DMS153 treated with DMSO at 0.1 percent for 48 hours (cell line): ENCODE measurements around the gene GZF1.
A peak's percentile ranks its signal among the peaks of the same experiment; 100 is the strongest.
"Not testable (repeated sequence)": the region's sequence is repeated elsewhere in the genome, so short reads cannot be mapped to it uniquely, and the experiment has no call there.

Experiments
- DNase-seq: peaks from one replicate; lab custom pipeline; 2025; ENCODE audit not compliant: unreplicated experiment; lab: John Stamatoyannopoulos, UW

Gene GZF1

GRCh38 chr20:23344336-23344735 lies 17.6 kb upstream of the GZF1 start:
- DNase-seq = no peak

- no peak for DNase-seq
Observed at GRCh38 chr20:23346002-23346401, 16.0 kb upstream of the GZF1 start.

- no peak for DNase-seq
Observed at GRCh38 chr20:23347791-23348190, 14.2 kb upstream of the GZF1 start.

GRCh38 chr20:23348510-23348909 lies 13.5 kb upstream of the GZF1 start:
- DNase-seq = not testable (repeated sequence)

DNA sequence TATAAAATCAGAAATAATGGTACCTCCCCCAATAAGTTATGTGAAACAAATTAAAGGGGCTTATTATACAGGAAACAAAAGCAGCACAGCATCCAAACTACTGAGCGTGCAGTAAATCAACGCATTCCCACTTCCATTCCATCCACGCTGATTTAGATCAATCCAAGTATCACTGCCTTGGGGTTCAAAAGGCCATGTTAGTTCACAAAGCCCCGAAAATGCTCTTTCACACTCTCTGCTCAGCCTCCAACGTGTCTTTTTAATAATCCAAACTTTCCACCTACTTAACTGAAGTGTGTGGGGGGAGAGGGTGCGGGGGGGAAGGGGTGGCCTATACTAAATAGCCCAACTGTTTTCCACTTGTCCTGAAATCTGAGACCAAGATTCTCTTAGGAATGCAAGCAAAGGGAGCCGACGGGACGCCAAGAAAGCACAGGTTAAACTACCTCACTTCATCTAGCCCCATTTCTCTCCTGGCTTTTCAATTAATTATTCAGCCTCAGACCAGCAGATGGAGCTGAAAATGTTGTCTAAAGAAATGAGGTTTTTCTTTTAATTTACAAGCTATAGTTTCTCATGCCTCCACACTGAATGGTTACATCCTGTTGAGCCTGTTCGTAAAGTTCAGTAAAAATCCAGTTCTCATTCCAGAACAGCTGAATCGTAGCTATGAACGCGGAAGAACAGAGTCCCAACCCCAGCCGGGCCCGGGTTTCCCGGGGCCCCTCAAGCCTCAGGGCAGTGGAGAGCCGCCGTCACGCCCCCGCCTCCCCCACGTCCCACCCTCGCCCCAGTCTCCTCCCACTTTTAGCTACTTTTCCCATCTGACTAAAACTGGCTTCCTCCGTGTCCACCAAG lies 12.4 kb upstream of the GZF1 start:
- DNase-seq = peak; percentile 41

GRCh38 chr20:23350196-23350903 lies 11.6 kb upstream of the GZF1 start, which contains the start of gene NXT1:
NXT1 (plus strand) TSS chr20:23350791; CDS start chr20:23354042, 3,251 bp downstream.
- DNase-seq = peak; percentile 91

- DNase-seq = peak; percentile 8
Observed at GRCh38 chr20:23350904-23351838, 10.8 kb upstream of the GZF1 start.

DNA sequence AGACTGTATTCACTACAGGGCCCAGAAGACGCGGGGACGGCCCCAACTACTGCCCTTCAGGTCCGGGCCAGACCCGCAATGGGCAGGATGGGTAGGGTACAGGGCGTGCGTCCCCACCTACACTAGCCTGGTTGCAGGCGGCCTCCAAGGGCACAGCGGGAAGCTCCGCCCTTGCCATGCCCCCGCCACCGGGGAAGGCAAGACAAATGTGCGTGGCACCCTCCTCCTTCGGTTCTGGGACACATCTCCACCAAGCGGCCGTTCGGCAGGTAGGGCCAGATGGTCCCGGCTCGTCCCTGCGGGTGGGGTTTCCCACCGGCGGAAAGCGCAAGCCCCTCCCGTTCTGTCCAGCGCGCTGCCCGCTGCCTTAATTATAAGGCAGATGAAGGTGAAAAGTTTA lies 5.8 kb upstream of the GZF1 start:
- DNase-seq = no peak

GRCh38 chr20:23357767-23358562 lies 4.0 kb upstream of the GZF1 start:
- DNase-seq = peak; percentile 95

DNA sequence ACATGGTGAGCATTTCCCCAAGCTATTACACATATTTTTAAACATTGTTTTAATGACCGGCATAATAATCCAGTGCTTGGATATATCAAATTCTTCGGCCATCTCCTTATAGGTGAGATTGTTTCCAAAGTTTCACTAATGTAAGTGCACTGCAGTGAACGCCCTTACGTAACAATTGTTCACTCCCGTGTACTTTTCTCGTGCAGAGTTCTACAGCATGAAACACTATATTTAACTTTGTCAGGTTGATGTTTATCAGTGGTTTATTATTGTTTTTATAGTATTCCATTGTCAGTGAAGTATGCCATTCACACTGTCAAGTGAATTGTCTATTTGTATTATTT lies 3.4 kb upstream of the GZF1 start:
- no peak for DNase-seq

DNA sequence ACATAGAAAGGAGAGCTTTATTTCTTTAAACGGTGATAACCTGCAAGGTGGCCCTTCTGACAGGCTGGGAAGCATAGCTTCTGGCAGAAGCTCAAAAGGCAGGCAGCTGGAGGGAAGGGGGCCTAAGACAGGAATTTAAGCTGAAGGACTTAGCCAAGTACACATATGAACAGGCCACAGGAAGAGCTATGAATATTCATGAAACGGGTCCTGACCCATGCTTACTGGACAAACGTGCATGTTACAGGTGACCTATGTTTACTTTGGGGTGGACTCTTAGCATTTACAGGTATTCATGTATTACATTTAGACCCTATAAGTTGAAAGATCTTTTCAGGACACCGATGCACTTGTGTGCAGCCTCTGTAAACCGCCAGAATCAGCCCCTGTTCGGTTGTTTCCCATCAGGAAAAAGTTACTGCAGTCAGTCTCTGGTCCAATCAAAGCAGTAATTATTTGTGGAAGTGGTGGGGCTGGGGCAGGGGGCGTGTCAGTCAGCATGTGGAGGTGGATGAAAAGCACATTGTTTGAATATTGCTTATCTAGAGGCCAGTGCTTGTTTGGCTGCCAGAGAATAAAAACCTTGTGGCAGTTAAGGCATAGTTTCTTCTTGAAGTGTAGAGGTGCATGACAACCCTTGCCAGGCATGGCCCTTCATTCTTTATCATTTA lies 2.9 kb upstream of the GZF1 start:
- no peak for DNase-seq

GRCh38 chr20:23360531-23360930 lies 1.5 kb upstream of the GZF1 start:
- no peak for DNase-seq

DNA sequence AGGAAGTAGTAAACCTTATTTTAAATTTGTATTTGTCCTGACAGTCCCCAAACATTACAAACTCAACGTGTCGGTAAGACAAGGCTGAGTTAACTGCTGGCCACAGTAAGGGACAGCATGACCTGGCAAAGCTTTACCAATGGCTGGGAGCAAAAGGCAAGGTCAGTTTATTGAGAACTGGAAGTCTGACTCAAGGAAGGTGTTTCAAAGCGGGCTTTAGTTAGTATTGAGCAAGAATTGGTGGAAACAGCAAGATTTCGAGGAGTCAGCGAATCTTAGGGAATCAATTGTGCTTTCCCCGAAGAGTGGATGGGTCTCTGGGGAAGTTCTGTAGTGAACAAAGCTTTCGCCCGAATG lies 885 bp upstream of the GZF1 start:
- DNase-seq = no peak

- no peak for DNase-seq
Observed at GRCh38 chr20:23362392-23363256, 642 bp downstream of the GZF1 start.

DNA sequence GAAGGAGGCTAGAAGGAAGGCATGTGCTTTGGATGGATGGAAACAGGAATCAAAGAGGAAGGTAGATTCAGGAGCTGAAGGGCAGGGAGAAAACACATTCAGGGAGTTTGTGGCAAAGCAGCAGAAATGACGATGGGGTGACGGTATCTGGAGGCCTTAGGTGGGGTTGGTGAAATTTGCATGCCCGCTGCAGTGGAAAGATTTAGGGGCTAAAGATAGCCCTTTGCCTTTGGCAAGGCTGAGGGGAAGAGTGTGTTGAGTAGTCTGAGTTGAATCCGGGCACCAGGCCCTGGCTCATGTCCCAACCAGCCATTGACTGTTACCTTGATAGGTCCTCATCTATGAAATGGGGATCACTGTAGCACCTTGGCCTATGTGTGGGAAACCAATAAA lies 1.3 kb downstream of the GZF1 start:
- DNase-seq = no peak

- no peak for DNase-seq
Observed at GRCh38 chr20:23365390-23366165, 3.6 kb downstream of the GZF1 start.

GRCh38 chr20:23366384-23366783 lies 4.4 kb downstream of the GZF1 start:
- no peak for DNase-seq

DNA sequence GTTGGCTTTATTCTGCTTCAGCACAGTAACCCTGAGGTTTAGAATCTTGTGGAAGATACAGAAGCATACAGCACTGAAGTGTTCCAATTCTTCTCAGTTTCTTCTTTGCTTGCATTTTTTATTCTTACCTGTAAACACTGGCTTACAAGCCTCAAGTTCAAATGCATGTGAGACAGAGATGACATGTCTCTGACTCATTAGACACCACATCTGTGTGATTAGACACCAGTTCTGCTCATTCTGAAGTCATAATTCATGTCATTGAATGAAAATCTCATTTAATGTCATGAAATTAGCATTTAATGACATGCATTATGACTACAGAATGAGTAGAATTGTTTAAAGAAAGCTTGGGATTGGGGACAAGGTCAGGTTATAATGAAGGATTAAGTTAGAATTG lies 5.8 kb downstream of the GZF1 start:
- DNase-seq = no peak
